ENCODE results near the gene KDM2A. TPM values are rescaled to one million over a fixed set of nuclear protein-coding genes. Genes with fewer than 3 reads are reported as not detected.

KDM2A gene
- total RNA-seq, 1 donor from 2014 or later, result 46.4 TPM

DNA sequence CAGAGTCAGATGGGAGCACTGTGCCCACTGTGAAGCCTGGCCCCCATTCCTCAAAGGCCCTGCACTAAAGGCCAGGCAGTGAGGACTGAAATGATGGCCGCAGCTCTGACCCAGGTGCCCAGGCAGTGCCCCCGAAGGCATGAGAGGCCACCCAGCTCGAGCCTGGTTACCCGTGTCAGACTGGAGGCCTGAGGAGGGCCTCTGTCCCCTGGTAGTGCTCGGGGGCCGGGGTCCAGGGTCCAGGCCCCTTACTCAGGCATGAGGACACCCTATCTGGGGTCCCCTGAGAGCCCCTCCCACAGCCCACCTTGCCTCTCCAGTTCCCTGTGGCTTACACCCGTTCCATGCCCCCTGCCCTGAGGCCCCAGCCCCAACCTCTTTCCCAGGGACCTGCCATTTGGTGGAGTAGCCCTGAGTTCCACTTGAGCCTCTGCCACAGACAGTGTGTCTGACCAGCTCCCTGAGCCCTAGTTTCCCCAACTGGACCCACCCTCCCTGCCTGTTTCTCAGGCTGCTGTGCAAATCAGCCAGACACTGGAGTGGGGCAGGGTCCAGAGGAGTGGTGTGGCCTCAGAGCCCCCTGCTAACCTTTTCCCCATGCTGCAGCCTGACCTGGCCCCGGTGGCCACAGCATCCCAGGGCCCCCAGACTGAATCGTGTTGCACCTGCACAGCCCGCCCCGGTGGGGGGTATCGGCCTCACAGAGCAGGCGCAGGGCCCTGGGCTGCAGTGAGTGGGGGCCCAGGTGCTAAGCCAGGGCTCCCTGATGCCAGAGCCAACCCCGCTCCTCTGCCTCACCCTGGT lies 159.3 kb downstream of the KDM2A start:
- intact Hi-C loops (cut with DNase I), result no loop called here
- DNase-seq (ENCODE audit: low spot score), result no peak

DNA sequence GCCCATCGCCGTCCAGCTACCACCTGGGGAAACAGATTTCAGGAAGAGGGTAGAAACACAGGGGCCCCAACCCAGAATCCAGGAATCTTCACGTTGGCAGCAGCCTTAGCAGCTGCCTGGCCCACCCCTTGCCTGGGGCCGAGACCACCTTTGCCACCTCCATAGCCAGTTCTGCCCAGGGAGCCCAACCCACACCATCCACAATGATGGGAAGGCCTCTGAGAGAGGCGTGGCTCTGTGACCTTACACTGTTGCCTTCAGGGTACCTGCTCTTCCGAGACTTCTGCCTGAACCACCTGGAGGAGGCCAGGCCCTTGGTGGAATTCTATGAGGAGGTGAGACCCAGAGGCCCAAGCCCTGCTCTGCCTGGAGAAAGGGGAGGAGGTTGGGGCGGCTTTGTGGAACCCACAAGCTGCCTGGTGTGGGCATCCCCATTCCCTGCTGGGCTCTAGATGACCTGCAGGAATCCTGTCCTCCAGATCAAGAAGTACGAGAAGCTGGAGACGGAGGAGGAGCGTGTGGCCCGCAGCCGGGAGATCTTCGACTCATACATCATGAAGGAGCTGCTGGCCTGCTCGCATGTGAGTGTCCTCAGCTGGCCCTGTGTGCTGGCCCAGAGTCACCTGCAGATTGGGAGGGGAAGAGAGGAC lies 160.0 kb downstream of the KDM2A start:
- DNase-seq (ENCODE audit: low spot score), result no peak
- intact Hi-C loops (cut with DNase I), result no loop called here

DNA sequence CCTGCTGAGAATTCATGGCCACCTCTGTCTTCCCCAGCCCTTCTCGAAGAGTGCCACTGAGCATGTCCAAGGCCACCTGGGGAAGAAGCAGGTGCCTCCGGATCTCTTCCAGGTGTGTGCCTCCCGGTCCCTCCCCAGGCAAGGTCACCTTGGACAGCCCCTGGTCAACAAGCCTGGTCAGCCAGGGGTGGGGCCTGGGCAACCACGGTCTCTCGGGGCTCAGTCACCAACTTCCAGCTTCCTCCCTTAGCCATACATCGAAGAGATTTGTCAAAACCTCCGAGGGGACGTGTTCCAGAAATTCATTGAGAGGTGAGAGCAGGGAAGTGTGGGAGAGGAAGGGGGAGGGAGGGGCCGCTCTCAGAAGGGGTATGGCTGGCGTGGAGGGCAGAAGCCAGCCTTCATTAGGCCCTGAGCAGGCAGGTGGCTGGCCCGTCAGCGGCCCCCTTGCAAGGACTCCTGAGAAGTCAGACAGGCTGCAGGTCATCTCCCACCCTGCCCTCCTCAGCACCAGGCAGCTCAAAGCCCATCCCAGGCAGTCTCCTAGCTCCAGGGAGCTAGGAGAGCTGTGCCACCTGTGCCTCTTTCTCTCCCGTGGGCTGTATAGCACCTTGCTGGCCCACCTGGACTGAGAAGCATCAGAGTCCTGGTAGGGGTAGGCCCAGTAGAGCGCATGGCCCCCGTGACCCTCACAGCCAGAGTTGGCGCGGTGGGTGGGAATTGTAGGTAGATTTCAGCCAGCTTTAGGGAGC lies 160.7 kb downstream of the KDM2A start:
- no peak for DNase-seq (ENCODE audit: low spot score)
- intact Hi-C loops (cut with DNase I), result no loop called here

DNA sequence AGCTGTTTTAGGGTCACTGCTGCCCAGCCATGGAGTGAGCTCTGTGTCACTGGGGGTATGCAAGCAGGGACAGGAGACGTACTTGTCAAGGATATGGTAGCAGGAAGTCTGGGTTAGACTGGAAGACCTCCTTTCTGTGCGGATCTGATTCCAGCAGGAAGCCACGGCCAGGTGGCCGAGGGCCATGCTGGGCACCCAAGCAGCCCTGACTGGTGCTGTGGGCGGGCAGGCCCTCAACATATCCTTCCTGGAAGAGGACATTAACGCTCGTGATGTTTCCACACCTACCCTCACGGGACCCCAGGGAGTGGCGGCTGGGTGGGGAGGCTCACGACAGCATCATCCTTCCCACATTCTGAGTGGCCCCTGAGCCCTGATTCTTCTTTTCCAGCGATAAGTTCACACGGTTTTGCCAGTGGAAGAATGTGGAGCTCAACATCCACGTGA lies 161.3 kb downstream of the KDM2A start:
- DNase-seq (ENCODE audit: low spot score), result no peak
- intact Hi-C loops (cut with DNase I), result no loop called here

DNA sequence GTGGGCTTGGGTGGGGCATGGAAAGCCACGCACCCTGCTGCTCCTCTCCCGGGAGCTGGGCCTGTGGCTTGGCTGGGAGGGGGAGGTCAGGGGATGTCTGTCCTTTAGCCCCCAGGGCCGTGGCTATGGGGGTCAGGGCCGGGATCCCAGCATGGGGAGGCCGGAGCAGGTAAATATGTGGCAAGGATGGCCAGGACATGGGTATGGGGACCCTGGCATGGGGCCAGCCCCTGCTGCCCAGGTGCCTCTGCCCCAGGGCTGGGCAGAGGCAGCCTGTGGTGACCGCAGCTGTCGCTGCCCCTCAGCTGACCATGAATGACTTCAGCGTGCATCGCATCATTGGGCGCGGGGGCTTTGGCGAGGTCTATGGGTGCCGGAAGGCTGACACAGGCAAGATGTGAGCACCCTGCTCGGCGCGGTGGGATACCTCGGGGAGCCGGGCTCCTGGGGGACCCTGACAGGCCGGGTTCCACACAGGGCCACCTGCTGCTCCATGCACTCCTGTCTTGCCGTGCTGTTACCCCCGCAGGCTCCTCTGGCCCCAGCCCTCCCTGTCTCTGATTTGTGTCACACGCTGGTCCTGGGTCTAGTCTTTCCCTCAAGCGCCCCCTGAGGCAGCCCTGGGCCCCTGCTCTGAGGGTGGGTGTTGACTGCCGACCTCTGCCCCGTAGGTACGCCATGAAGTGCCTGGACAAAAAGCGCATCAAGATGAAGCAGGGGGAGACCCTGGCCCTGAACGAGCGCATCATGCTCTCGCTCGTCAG lies 161.9 kb downstream of the KDM2A start:
- DNase-seq (ENCODE audit: low spot score), result no peak

GRCh38 chr11:67281552-67282150 lies 162.6 kb downstream of the KDM2A start:
- DNase-seq (ENCODE audit: low spot score), result peak; percentile 35
- intact Hi-C loops (cut with DNase I), result no loop called here

More for the DNA sequence above, 161.9 kb downstream of the KDM2A start:
- intact Hi-C loops (cut with DNase I), result no loop called here

GRCh38 chr11:67282155-67282875 lies 163.3 kb downstream of the KDM2A start:
- intact Hi-C loops (cut with DNase I), result no loop called here
- DNase-seq (ENCODE audit: low spot score), result no peak

DNA sequence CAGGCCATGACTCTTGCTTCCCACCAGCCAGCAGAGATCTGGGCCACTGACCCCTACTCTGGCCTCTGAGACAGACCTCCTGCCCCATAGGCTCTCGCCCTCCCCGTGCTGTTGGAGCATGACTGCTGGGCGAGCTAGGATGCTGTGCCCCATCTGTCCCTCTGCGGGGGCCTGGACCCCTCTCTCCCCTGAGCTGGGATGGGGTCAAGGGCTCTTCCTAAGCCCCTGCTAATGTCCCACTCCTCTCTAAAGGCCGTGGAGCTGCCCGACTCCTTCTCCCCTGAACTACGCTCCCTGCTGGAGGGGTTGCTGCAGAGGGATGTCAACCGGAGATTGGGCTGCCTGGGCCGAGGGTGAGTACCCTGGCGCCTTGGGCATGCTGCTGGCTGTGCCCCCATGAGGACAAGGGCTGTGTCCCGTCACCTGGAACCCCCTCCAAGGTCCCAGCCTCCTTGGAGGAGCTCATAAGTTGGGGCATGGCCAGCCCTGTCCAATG lies 163.9 kb downstream of the KDM2A start:
- intact Hi-C loops (cut with DNase I), result no loop called here
- no peak for DNase-seq (ENCODE audit: low spot score)

DNA sequence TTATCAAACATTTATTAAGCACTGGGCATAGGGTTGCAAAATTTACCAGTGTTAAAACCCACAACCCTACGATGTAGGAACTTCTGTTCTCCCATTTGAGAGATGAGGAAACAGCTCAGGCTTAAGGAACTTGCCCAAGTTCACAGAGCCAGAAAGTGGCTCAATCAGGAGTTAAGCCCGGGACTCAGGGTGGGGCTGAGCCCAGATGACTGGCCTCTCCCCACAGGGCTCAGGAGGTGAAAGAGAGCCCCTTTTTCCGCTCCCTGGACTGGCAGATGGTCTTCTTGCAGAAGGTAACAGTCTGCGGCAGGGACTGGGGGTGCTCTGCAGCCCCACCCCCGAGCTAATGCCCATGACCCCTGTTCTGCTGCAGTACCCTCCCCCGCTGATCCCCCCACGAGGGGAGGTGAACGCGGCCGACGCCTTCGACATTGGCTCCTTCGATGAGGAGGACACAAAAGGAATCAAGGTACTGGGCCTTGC lies 164.5 kb downstream of the KDM2A start:
- intact Hi-C loops (cut with DNase I), result no loop called here
- no peak for DNase-seq (ENCODE audit: low spot score)

GRCh38 chr11:67284811-67285540 lies 165.9 kb downstream of the KDM2A start:
- no peak for DNase-seq (ENCODE audit: low spot score)
- intact Hi-C loops (cut with DNase I), result no loop called here

GRCh38 chr11:67285541-67286498 lies 166.8 kb downstream of the KDM2A start:
- intact Hi-C loops (cut with DNase I), result no loop called here
- DNase-seq (ENCODE audit: low spot score), result no peak

GRCh38 chr11:67286621-67287333 lies 167.7 kb downstream of the KDM2A start:
- DNase-seq (ENCODE audit: low spot score), result no peak
- intact Hi-C loops (cut with DNase I), result no loop called here

DNA sequence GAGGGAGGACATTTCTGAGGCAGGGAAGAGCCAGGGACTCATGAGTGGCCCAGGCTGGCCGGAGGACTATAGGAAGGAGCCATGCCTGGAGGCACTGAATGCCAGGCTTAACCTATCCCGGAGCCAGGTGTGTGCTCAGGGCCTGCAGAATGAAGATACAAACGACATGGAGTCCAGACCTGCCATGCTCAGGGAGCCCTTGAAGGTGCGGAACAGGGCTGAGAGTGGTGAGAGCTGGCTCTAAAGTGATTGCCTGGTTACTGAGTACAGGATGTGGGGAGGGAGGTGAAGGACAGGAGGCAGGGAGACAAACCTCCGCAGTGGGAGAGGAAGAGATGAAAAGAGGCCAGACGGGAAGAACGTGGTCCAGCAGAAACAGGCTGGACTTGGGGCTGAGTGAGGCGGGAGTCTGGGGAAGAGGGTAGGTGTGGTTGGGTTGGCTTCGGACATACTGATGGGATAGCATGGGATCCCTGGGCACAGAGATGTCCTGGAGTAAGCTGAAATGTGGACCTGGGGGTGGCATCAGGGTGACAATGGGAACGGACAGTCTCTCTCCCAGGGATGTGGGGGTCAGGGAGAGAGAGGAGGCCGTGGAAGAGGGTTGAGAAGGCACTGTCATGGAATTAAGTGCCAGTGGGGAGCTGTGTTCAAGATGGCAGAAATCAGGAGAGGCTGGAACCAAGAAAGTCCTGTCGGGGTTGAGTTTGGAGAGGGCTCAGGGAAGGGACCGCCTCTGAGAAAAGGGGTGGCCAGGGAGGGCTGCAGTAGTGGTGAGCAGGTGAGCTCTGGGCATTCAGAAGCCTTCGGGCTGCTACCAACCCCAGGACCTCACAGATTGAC lies 168.5 kb downstream of the KDM2A start:
- intact Hi-C loops (cut with DNase I), result loop anchor here (2.0 kb wide), 2 partner anchors 21 to 29 kb away; partner anchors contain the start of gene GRK2
- no peak for DNase-seq (ENCODE audit: low spot score)

GRCh38 chr11:67288198-67288451 lies 169.1 kb downstream of the KDM2A start:
- DNase-seq (ENCODE audit: low spot score), result no peak
- intact Hi-C loops (cut with DNase I), result loop anchor here (2.0 kb wide), 2 partner anchors 21 to 29 kb away; partner anchors contain the start of gene GRK2
